Astrocyte of the cerebellum (primary cell): Measurements from ENCODE around the gene HAUS2.
A peak's percentile ranks its signal among the peaks of the same experiment; 100 is the strongest.

Experiments used
- DNase-seq: peaks from one replicate; pipeline ENCODE4 v3.0.0-alpha.2; 2011; ENCODE audit warnings: low read depth
- H3K4me3 ChIP-seq: 2 replicates; pipeline ENCODE4 v1.5.1; 2011; ENCODE audit warnings: mild to moderate bottlenecking, low read depth, low read length, moderate library complexity
- in situ Hi-C: cut with HindIII; loops from 2 replicates; pipeline ENCODE4 v1.10.0; 2017; ENCODE audit warnings: low sequenced_read_pairs
- TF ChIP-seq, protein P1 (sequence below): IDR thresholded peaks from 2 replicates; pipeline ENCODE4 v1.5.1; 2012; ENCODE audit warnings: low read length, low read depth, moderate library complexity, mild to moderate bottlenecking; ENCODE audit errors: missing control alignments

The HAUS2 gene

DNA sequence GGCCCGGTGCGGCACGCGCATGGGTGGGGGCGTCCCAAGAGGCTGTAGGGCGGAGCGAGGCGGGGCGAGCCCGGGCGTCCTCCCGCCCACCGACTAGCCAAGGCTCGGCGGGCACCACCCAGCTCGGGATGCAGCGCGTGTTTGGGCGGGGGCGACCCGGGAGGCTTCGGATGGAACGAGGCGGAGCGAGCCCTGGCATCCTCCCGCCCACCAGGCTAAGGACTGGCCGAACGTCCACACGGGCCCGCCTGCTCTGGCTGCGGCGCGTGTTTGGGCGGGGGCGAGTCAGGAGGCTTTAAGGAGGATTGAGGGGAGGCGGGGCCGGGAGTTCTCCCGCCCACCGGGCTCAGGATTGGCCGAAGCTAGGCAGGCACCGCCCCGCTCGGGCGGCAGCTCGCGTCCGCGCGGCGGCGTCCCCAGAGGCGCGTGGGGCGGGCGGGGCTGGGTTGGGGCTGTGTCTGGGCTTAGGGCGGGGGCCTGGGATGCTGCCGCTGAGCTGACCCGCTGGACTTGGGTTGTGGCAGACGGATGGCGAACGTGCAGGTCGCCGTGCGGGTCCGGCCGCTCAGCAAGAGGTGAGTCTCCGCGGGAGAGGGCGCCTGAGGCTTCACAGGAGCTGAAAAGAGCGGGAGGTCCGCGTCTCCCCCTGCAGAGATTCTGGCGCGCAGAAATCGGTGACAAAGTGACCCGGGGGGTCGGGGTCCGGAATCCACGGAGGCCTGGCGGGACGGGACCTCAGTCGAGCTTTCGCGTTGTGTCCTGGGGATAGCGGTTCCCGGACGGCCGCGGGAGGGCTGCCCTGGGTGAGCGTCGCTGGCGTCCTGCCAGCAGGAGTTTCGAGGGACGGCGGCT, 26.8 kb downstream of the HAUS2 start, which contains the start of gene STARD9:
STARD9 (plus strand) TSS at position 419 of the 852 bp plus-strand sequence; CDS start at position 529, 110 bp downstream.
- peak within 1 kb of the TSS; percentile 61 for H3K4me3 ChIP-seq
- TF ChIP-seq, protein P1, sequence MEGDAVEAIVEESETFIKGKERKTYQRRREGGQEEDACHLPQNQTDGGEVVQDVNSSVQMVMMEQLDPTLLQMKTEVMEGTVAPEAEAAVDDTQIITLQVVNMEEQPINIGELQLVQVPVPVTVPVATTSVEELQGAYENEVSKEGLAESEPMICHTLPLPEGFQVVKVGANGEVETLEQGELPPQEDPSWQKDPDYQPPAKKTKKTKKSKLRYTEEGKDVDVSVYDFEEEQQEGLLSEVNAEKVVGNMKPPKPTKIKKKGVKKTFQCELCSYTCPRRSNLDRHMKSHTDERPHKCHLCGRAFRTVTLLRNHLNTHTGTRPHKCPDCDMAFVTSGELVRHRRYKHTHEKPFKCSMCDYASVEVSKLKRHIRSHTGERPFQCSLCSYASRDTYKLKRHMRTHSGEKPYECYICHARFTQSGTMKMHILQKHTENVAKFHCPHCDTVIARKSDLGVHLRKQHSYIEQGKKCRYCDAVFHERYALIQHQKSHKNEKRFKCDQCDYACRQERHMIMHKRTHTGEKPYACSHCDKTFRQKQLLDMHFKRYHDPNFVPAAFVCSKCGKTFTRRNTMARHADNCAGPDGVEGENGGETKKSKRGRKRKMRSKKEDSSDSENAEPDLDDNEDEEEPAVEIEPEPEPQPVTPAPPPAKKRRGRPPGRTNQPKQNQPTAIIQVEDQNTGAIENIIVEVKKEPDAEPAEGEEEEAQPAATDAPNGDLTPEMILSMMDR: no peak
- peak; percentile 94 for DNase-seq
- in situ Hi-C loops: no loop called here

- TF ChIP-seq, protein P1: no peak
- peak overlapping the region; percentile 61 for H3K4me3 ChIP-seq
- no peak for DNase-seq
- in situ Hi-C loops: no loop called here
These were observed 27.5 kb downstream of the HAUS2 start for GRCh38 chr15:42576040-42576594.

DNA sequence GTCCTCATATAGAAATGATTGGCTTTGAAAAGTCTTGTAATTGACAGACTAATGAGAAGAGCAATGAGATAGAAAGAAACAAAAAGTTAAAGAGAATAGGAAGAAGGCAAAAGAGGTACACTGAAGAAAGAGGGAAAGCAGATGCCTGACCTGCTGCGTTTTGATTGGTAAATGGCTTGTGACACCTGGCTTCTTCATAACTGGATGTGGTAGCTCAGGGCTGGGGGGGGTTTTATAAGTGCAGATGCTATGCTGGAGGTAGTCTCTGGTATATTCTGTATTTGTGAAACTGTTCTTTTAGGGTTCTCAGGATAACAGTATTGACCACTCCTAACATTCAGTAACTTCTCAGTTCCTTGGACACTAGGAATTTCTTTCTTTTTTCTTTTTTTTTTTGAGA, 28.1 kb downstream of the HAUS2 start:
- TF ChIP-seq, protein P1: no peak
- DNase-seq: no peak
- in situ Hi-C loops: no loop called here
- peak overlapping the region; percentile 61 for H3K4me3 ChIP-seq

DNA sequence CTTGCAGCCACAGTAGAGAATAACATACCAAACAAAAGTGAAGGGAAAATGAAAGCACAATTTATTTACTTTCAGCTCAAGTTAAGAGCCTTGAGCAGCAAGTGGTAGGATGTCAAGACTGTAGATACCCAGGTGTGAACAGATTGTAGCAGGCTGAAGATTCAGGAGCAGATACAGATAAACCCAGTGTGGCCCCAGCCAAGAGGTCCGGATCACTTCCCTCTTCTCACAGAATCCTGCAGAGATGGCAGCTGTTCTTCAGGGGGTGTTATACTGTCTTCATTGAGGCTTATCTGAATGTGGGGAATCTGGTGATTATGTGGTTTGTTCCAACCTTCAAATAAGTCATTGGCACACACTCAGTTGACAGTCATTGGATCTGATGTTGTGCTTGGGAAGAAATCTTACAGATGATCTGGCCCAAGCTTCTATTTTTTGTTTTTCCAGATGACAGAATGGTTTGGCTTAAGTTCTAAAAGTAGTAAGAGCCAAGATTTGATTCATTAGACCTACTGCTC, 28.9 kb downstream of the HAUS2 start:
- in situ Hi-C loops: no loop called here
- TF ChIP-seq, protein P1: no peak
- H3K4me3 ChIP-seq: no peak overlapping the region

GRCh38 chr15:42578984-42579537, 30.4 kb downstream of the HAUS2 start:
- in situ Hi-C loops: no loop called here
- no peak overlapping the region for H3K4me3 ChIP-seq
- DNase-seq: no peak
- TF ChIP-seq, protein P1: no peak

More for the DNA sequence above, 28.9 kb downstream of the HAUS2 start:
- peak; percentile 85 for DNase-seq

DNA sequence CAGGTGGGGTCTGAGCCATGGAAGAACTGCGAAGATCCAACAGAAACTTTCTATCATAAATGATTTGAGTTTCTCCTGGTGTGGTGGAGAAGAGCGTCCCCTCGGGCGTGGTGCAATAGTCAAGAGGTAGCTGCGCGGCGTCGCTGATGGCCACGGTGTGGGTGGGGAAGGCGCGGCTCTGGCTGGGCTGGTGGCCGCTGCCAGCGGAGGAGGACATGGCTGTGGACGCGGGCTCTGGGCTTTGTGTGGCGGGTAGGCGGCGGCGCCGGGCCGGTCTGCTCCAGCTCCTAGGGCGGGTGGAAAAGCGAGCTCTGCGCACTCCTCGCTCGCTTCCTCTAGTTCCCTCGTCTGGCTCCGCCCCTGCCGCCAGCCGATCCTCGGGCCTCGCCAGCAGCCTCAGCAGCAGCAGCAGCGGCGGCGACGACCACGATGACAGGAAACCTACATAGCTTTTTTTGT, 32.7 kb downstream of the HAUS2 start:
- in situ Hi-C loops: no loop called here
- DNase-seq: peak; percentile 24
- TF ChIP-seq, protein P1: no peak
- H3K4me3 ChIP-seq: peak overlapping the region; percentile 39
